ENCODE measurements around the gene GPAT2. TPM values are rescaled to one million over a fixed set of nuclear protein-coding genes. Genes with fewer than 3 reads are reported as not detected.
"Not testable (repeated sequence)": the region's sequence is repeated elsewhere in the genome, so short reads cannot be mapped to it uniquely, and the experiment has no call there.

Gene GPAT2
- 1 to 10 TPM in 11 of 12 donors, not detected in 1; 1.9 to 9.2 (median 4.1) TPM for polyA plus RNA-seq (ENCODE audit: insufficient read length in 12 of 12)
- long read RNA-seq, donor 1 = 0 reads
- long read RNA-seq, donor 2 = 0 reads
- long read RNA-seq, donor 3 = 0 reads
- long read RNA-seq, donor 4 = 0 reads
- long read RNA-seq, donor 5 = 0 reads
- long read RNA-seq, donor 6 = 0 reads
- long read RNA-seq, donor 7 = 0 reads
- long read RNA-seq, donor 8 = 0 reads
- long read RNA-seq, donor 9 = 0 reads
- long read RNA-seq, donor 10 = 0 reads
- long read RNA-seq, donor 11 = 0 reads

- DNase-seq = not testable (repeated sequence)
These were observed at the start of gene GPAT2 for GRCh38 chr2:96034792-96035191. Gene GPAT2, minus strand, starts transcription at chr2:96034916. Its CDS starts 2,557 bp downstream, at chr2:96032359.

- no peak for DNase-seq
These were observed 49.5 kb upstream of the GPAT2 start for GRCh38 chr2:96083989-96084857.

- no peak for DNase-seq
These were observed 48.6 kb upstream of the GPAT2 start for GRCh38 chr2:96083064-96083939.

- no peak for DNase-seq
These were observed 47.7 kb upstream of the GPAT2 start for GRCh38 chr2:96082211-96083063.

GRCh38 chr2:96081042-96081441 is 46.3 kb upstream of the GPAT2 start:
- no peak for DNase-seq

- no peak for DNase-seq
These were observed 40.6 kb upstream of the GPAT2 start for GRCh38 chr2:96075199-96075771.

- DNase-seq = no peak
These were observed 39.4 kb upstream of the GPAT2 start for GRCh38 chr2:96074156-96074555.

GRCh38 chr2:96073170-96073775 is 38.6 kb upstream of the GPAT2 start:
- DNase-seq = no peak

GRCh38 chr2:96072746-96073145 is 38.0 kb upstream of the GPAT2 start:
- no peak for DNase-seq

- DNase-seq = not testable (repeated sequence)
These were observed 37.3 kb upstream of the GPAT2 start for GRCh38 chr2:96071977-96072491.

- DNase-seq = not testable (repeated sequence)
These were observed 36.6 kb upstream of the GPAT2 start for GRCh38 chr2:96071087-96071976.

- DNase-seq = not testable (repeated sequence)
These were observed 35.6 kb upstream of the GPAT2 start for GRCh38 chr2:96070351-96070750.

GRCh38 chr2:96069878-96070277 is 35.2 kb upstream of the GPAT2 start:
- DNase-seq = not testable (repeated sequence)

- DNase-seq = not testable (repeated sequence)
These were observed 33.3 kb upstream of the GPAT2 start for GRCh38 chr2:96067902-96068581.

- DNase-seq = not testable (repeated sequence)
These were observed 32.5 kb upstream of the GPAT2 start for GRCh38 chr2:96067098-96067660.

- DNase-seq = not testable (repeated sequence)
These were observed 31.8 kb upstream of the GPAT2 start for GRCh38 chr2:96066511-96066910.

GRCh38 chr2:96065954-96066353 is 31.2 kb upstream of the GPAT2 start:
- DNase-seq = not testable (repeated sequence)

All from muscle of arm (tissue), 14 donors.